Heart right ventricle (tissue), 16 donors: Measurements from ENCODE around the gene CBFA2T2. TPM values are rescaled to one million over a fixed set of nuclear protein-coding genes. Genes with fewer than 3 reads are reported as not detected.
"Not testable (repeated sequence)": the region's sequence is repeated elsewhere in the genome, so short reads cannot be mapped to it uniquely, and the experiment has no call there.

Source experiments
- ATAC-seq, 8 donors: fragments of 200-7000 bp; cut with Tn5 transposase; one replicate each; pipeline ENCODE4 v1.9.1; 2020; ENCODE audit warnings: mild to moderate bottlenecking in 8 of 8, moderate library complexity in 8 of 8, moderate number of reproducible peaks in 1 of 8
- DNase-seq, 2 donors: peaks; one replicate each; pipeline ENCODE4 v3.0.0-alpha.2; 2020
- H3K27ac ChIP-seq, 10 donors: fragments of 200-600 bp; sonication (generic) in 2 of 10; one replicate each; pipeline versions ENCODE4 v1.5.0 to v1.8.0; 2020 to 2022; ENCODE audit warnings: mild to moderate bottlenecking in 3 of 10
- H3K27me3 ChIP-seq, 7 donors: fragments of 200-600 bp; one replicate each; pipeline ENCODE4 v1.8.0; 2021 to 2022; ENCODE audit warnings: mild to moderate bottlenecking in 2 of 7
- H3K36me3 ChIP-seq, 9 donors: fragments of 200-600 bp; sonication (generic) in 1 of 9; one replicate each; pipeline versions ENCODE4 v1.5.0 to v1.8.0; 2020 to 2022; ENCODE audit warnings: mild to moderate bottlenecking in 2 of 9
- H3K4me1 ChIP-seq, 9 donors: fragments of 200-600 bp; sonication (generic) in 1 of 9; one replicate each; pipeline versions ENCODE4 v1.5.0 to v1.8.0; 2020 to 2022; ENCODE audit warnings: mild to moderate bottlenecking in 4 of 9
- H3K4me3 ChIP-seq, 10 donors: fragments of 200-600 bp; sonication (generic) in 2 of 10; one replicate each; pipeline versions ENCODE4 v1.5.0 to v1.8.0; 2020 to 2022; ENCODE audit warnings: mild to moderate bottlenecking in 7 of 10, moderate library complexity in 2 of 10
- H3K9me3 ChIP-seq, 11 donors: fragments of 200-600 bp in 10 of 11; sonication (generic) in 2 of 11; one replicate each; pipeline versions ENCODE4 v1.5.0 to v1.8.0; 2013 to 2022; ENCODE audit warnings: mild to moderate bottlenecking in 2 of 11, control low read depth in 1 of 11, moderate library complexity in 1 of 11
- CTCF ChIP-seq, 9 donors: fragments of 200-600 bp; sonication (generic) in 2 of 9; IDR thresholded peaks; one replicate each; pipeline versions ENCODE4 v1.5.0 to v1.8.0; 2021 to 2022; ENCODE audit warnings: antibody characterized with exemption in 9 of 9, mild to moderate bottlenecking in 5 of 9, moderate library complexity in 1 of 9
- WGBS, 2 donors: extraction: QIAGEN DNeasy Blood & Tissue Kit; methylation state at CpG; one replicate each; pipeline ENCODE4 v1.1.7; 2013; ENCODE audit warnings: inconsistent platforms in 1 of 2; 5-methylcytosine and 5-hydroxymethylcytosine counted together
- intact Hi-C, 10 donors: fragments of 100-400 bp; cut with DNase I; formaldehyde crosslinking; loops; one replicate each; pipeline versions ENCODE4 v1.11.1 to v1.14.2; 2022
- polyA plus RNA-seq, 2 donors: library from polyadenylated mRNA; stranded (reverse); fragments of 200-250 nt; gene quantifications; one replicate each; pipeline ENCODE4 v1.2.3, GENCODE V29; 2013
- total RNA-seq, 10 donors: library from RNA; stranded (reverse); fragmentation: NEBNext Ultra II Directional in 3 of 10; extraction: Animal tissue kit (Norgen Biotek cat#: 25700) in 3 of 10; gene quantifications; one replicate each; pipeline versions ENCODE4 v1.2.1 to v1.2.4, GENCODE V29; 2021 to 2023
- donor health status: Arrhythmogenic right ventricular cardiomyopathy.
- donor health status: ischemic (EF 13 %, LVEDD 7.1; RV severe dilation, severe dysfunction).
- donor health status: healthy with polysubstance abuse.
- donor health status: DM: no; HTN: yes; CAD: no.
- donor health status: DM: no; HTN: no; CAD: no.
- donor health status: ischemic (EF 25% LVEDD 6.9; RV normal size, moderate dysfunction).
- donor health status: ischemic (EF 25% LVEDD 5.7; RV mildly dilated, moderate dysfunction).
- donor health status: healthy.
- donor health status: DM: yes; HTN: yes; CAD: no.
- donor health status: Ischemic cardiomyopathy.
- donor health status: ischemic (EF 35%, LVEDD 5.7; RV mildly dilated, moderate dysfunction).
- donor health status: nonischemic (EF 11% LVEDD 7.7; RV severe dilation, severe dysfunction).
- donor health status: DM: yes; HTN: yes; CAD: no.
- donor health status: PGD.
- donor health status: ischemic (EF 29% LVEDD 5.4; RV normal size, mild dysfunction).
- donor health status: nonischemic (EF 23%, LVEDD 6.1; RV moderate dilation, normal function).

Gene CBFA2T2
- total and polyA plus RNA-seq, 12 donors, result 3.5 to 13.3 (median 11.3) TPM

GRCh38 chr20:33627577-33628216 lies 137.8 kb downstream of the CBFA2T2 start:
- intact Hi-C loops, result no loop called here
- TF ChIP-seq CTCF (IDR thresholded peaks at IDR 0.05), result no peak
- WGBS, 2 donors, result 96 to 99% methylated on average over 4 of the region's 4 CpGs
- no peaks in the 10 kb centered on the region for H3K9me3 ChIP-seq
- H3K27me3 ChIP-seq, result no peaks in the 10 kb centered on the region
- peaks cover 0 to 100% (median 35%) of the 10 kb centered on the region in 9 donors for H3K36me3 ChIP-seq
- H3K27ac ChIP-seq, result no peak overlapping the region
- ATAC-seq, result no peak
- DNase-seq, result no peak
- no peak overlapping the region for H3K4me3 ChIP-seq
- H3K4me1 ChIP-seq, result no peaks in the 10 kb centered on the region

GRCh38 chr20:33629533-33629932 lies 139.6 kb downstream of the CBFA2T2 start:
- no peaks in the 10 kb centered on the region for H3K4me1 ChIP-seq
- ATAC-seq (no peak), DNase-seq (no peak)
- no peak overlapping the region for H3K27ac ChIP-seq
- H3K27me3 ChIP-seq, result no peaks in the 10 kb centered on the region
- no peak for TF ChIP-seq CTCF (IDR thresholded peaks at IDR 0.05)
- 94 to 96% methylated on average over 10 of the region's 10 CpGs for WGBS, 2 donors
- peaks cover 0 to 100% (median 38%) of the 10 kb centered on the region in 9 donors for H3K36me3 ChIP-seq
- no peaks in the 10 kb centered on the region for H3K9me3 ChIP-seq
- no peak overlapping the region for H3K4me3 ChIP-seq
- intact Hi-C loops, result no loop called here

- Histone ChIP-seq H3K4me3 (no peak overlapping the region), H3K9me3 (no peaks in the 10 kb centered on the region), H3K36me3 (peaks cover 0 to 100% (median 35%) of the 10 kb centered on the region in 9 donors), H3K27me3 (no peaks in the 10 kb centered on the region), H3K27ac (no peak overlapping the region), H3K4me1 (no peaks in the 10 kb centered on the region)
- no peak for DNase-seq
- 93 to 94% methylated on average over 5 of the region's 5 CpGs for WGBS, 2 donors
- no peak for ATAC-seq
- intact Hi-C loops, result no loop called here
- no peak for TF ChIP-seq CTCF (IDR thresholded peaks at IDR 0.05)
These were observed 140.1 kb downstream of the CBFA2T2 start for GRCh38 chr20:33629979-33630378.

GRCh38 chr20:33630507-33630906 lies 140.6 kb downstream of the CBFA2T2 start:
- Histone ChIP-seq H3K27me3 (no peaks in the 10 kb centered on the region), H3K27ac (no peak overlapping the region), H3K4me1 (no peaks in the 10 kb centered on the region), H3K36me3 (peaks cover 0 to 100% (median 29%) of the 10 kb centered on the region in 9 donors), H3K4me3 (no peak overlapping the region), H3K9me3 (no peaks in the 10 kb centered on the region)
- WGBS, 2 donors, result 75 to 76% methylated on average over 4 of the region's 4 CpGs
- no peak for DNase-seq
- intact Hi-C loops, result no loop called here
- ATAC-seq, result no peak
- TF ChIP-seq CTCF (IDR thresholded peaks at IDR 0.05), result no peak

GRCh38 chr20:33631910-33632309 lies 142.0 kb downstream of the CBFA2T2 start:
- H3K36me3 ChIP-seq, result peaks cover 0 to 100% (median 34%) of the 10 kb centered on the region in 9 donors
- H3K27ac ChIP-seq, result not testable (repeated sequence)

More at GRCh38 chr20:33631910-33632309, 142.0 kb downstream of the CBFA2T2 start:
- DNase-seq, H3K4me1 ChIP-seq, H3K4me3 ChIP-seq, intact Hi-C loops, H3K9me3 ChIP-seq, ATAC-seq, H3K27me3 ChIP-seq: not testable (repeated sequence)
- 82 to 89% methylated on average over 4 of the region's 4 CpGs for WGBS, 2 donors
